Measurements from ENCODE around the gene CIDEC. TPM values are rescaled to one million over a fixed set of nuclear protein-coding genes. Genes with fewer than 3 reads are reported as not detected.

CIDEC gene
- total RNA-seq, 4 donors from 2014 or later: 0.35 to 12.4 (median 1.6) TPM; not detected in 1

DNA sequence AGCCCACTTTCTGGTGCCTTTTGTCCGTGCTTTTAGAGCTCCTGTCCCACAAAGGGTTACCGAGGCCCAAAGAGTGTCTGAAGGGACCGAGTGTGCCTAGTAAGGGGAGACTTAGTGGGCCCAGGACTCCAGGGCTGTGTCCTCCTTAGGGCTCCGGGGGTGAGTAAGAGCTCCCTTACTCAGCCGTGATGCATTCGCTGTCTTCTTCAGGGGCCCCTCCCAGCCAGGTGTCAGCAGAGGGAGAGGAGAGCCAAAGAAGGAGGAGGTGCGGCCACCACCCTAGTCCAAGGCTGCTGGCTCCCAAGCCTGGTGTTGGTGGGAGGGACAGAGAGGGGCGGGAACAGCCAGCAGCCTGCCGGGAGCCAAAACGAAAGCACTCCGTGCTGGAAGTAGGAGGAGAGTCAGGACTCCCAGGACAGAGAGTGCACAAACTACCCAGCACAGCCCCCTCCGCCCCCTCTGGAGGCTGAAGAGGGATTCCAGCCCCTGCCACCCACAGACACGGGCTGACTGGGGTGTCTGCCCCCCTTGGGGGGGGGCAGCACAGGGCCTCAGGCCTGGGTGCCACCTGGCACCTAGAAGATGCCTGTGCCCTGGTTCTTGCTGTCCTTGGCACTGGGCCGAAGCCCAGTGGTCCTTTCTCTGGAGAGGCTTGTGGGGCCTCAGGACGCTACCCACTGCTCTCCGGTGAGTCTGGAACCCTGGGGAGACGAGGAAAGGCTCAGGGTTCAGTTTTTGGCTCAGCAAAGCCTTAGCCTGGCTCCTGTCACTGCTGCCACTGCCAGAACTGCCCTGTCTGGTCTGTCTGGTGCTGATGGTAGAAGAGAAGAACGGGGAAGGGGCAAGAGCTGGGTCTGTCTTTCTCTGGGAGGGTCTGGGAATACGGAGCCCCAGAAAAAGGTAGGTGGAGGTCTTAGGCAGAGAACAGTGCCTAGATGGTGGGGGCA is 37.0 kb upstream of the CIDEC start, which contains the start of gene IL17RC:
TSS of gene IL17RC (plus strand) at position 365 of the 947 bp plus-strand sequence. CDS start at position 583, 218 bp downstream.
- TF ChIP-seq POLR2AphosphoS5 (IDR thresholded peaks at IDR 0.05) (peak; percentile 73), POLR2A (IDR thresholded peaks at IDR 0.05) (peak in 1 of 2 donors; percentile 42), EP300 (IDR thresholded peaks at IDR 0.05) (no peak)
- TF ChIP-seq, protein P1, sequence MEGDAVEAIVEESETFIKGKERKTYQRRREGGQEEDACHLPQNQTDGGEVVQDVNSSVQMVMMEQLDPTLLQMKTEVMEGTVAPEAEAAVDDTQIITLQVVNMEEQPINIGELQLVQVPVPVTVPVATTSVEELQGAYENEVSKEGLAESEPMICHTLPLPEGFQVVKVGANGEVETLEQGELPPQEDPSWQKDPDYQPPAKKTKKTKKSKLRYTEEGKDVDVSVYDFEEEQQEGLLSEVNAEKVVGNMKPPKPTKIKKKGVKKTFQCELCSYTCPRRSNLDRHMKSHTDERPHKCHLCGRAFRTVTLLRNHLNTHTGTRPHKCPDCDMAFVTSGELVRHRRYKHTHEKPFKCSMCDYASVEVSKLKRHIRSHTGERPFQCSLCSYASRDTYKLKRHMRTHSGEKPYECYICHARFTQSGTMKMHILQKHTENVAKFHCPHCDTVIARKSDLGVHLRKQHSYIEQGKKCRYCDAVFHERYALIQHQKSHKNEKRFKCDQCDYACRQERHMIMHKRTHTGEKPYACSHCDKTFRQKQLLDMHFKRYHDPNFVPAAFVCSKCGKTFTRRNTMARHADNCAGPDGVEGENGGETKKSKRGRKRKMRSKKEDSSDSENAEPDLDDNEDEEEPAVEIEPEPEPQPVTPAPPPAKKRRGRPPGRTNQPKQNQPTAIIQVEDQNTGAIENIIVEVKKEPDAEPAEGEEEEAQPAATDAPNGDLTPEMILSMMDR (IDR thresholded peaks at IDR 0.05): peak in 1 of 4 experiments; percentile 24
- H3K36me3 ChIP-seq: peaks cover 0 to 26% of the 10 kb centered on the region in 2 donors
- ATAC-seq: peak; percentile 90
- peak within 1 kb of the TSS; percentile 49 to 65 for H3K4me3 ChIP-seq
- no peaks in the 10 kb centered on the region for H3K9me3 ChIP-seq
- peaks cover 0 to 57% (median 20%) of the 10 kb centered on the region in 3 donors for H3K4me1 ChIP-seq
- peak within 1 kb of the TSS; percentile 81 to 96 (median 92) for H3K27ac ChIP-seq
- 0 to 40% methylated on average over 1 to 6 of the region's 19 CpGs for WGBS, 2 donors (ENCODE audit: low coverage in 1 of 2)
- H3K27me3 ChIP-seq: no peaks in the 10 kb centered on the region

DNA sequence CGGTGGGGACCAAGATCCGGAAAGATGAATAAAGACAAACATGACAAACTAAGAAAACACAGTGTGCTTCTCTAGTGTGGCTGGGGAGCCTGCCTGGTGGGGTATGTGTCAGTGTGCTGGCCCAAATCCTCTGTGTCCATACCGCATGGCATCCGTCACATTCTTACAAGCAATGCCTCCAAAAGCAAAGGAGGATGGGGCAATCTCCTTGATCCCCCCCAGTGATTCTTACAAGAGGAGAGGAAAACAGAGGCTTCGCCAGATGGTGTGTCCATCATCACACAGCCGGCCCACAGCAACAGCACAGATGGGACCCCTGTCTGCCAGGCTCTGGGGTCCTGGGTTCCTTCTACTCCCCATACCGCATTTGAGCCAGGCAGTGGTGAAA is 36.3 kb upstream of the CIDEC start:
- Histone ChIP-seq H3K36me3 (peaks cover 0 to 22% of the 10 kb centered on the region in 2 donors), H3K4me3 (peak overlapping the region; percentile 49 to 65), H3K27me3 (no peaks in the 10 kb centered on the region), H3K27ac (peak overlapping the region; percentile 81 to 96 (median 92)), H3K9me3 (no peaks in the 10 kb centered on the region), H3K4me1 (peaks cover 0 to 57% (median 20%) of the 10 kb centered on the region in 3 donors)
- peak; percentile 26 for ATAC-seq
- TF ChIP-seq POLR2A (IDR thresholded peaks at IDR 0.05) (no peak), POLR2AphosphoS5 (IDR thresholded peaks at IDR 0.05) (no peak)
- TF ChIP-seq, protein P1 (IDR thresholded peaks at IDR 0.05): no peak
- 11 to 47% methylated on average over 3 to 4 of the region's 7 CpGs for WGBS, 2 donors (ENCODE audit: low coverage in 1 of 2)

DNA sequence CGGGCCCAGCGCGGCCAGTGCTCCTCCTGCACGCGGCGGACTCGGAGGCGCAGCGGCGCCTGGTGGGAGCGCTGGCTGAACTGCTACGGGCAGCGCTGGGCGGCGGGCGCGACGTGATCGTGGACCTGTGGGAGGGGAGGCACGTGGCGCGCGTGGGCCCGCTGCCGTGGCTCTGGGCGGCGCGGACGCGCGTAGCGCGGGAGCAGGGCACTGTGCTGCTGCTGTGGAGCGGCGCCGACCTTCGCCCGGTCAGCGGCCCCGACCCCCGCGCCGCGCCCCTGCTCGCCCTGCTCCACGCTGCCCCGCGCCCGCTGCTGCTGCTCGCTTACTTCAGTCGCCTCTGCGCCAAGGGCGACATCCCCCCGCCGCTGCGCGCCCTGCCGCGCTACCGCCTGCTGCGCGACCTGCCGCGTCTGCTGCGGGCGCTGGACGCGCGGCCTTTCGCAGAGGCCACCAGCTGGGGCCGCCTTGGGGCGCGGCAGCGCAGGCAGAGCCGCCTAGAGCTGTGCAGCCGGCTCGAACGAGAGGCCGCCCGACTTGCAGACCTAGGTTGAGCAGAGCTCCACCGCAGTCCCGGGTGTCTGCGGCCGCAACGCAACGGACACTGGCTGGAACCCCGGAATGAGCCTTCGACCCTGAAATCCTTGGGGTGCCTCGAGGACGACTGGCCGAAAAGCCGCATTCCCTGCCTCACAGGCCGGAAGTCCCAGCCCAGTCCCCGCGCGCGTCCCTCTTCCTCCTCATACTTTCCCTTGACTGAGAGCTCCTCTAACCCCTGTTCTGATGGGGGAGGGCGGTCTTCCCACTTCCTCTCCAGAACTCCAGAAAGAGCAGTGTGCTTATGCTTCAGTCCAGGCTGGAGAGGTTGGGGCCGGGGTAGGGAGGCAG is 35.4 kb upstream of the CIDEC start:
- peaks cover 0 to 14% of the 10 kb centered on the region in 2 donors for H3K36me3 ChIP-seq
- peak; percentile 65 for ATAC-seq
- peak overlapping the region; percentile 81 to 96 (median 92) for H3K27ac ChIP-seq
- H3K4me1 ChIP-seq: peaks cover 0 to 57% (median 20%) of the 10 kb centered on the region in 3 donors
- peak overlapping the region; percentile 43 to 65 for H3K4me3 ChIP-seq
- WGBS, 2 donors (ENCODE audit: low coverage in 1 of 2): 0% methylated on average over 3 of the region's 99 CpGs; no CpG with 5 or more reads in 1 of the 2 donors
- H3K9me3 ChIP-seq: no peaks in the 10 kb centered on the region
- H3K27me3 ChIP-seq: no peaks in the 10 kb centered on the region
- TF ChIP-seq EP300 (IDR thresholded peaks at IDR 0.05) (no peak), POLR2AphosphoS5 (IDR thresholded peaks at IDR 0.05) (peak; percentile 57), POLR2A (IDR thresholded peaks at IDR 0.05) (peak in 1 of 2 donors; percentile 43)
- TF ChIP-seq, protein P1 (IDR thresholded peaks at IDR 0.05): peak in 3 of 4 experiments; percentile 65 to 77 (median 74)

DNA sequence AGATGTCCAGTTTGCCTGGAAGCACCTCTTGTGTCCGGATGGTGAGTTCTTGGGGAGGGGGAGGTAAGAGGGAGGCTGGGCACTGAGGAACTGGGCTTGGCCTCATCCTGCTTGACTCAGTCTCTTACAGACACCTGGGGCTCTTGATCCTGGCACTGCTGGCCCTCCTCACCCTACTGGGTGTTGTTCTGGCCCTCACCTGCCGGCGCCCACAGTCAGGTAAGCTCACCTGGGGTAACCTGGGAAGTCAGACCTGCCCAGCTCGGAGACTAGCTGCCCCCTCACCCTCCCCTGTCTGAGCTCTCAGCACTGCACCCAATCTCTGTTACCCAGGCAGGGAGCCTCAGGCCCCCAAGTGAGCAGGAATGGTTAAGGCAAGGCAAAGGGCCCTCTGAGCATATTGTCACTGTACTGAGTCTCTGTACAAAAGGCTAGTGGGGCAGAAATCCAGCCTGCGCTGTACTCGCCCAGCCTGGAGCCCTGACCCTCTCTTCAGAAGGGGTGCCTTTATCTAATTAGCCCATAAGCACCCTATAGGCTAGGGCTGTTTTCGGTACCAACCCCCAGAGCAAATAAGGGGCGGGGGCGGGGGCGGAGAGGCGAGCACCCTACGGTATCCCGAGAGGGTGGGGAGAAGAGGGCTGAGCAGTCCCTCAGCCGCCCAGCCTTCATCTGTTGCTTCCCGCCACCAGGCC is 34.7 kb upstream of the CIDEC start:
- Histone ChIP-seq H3K4me1 (peaks cover 0 to 57% (median 20%) of the 10 kb centered on the region in 3 donors), H3K27ac (peak overlapping the region; percentile 81 to 96 (median 92))
- WGBS, 2 donors (ENCODE audit: low coverage in 1 of 2): 0% methylated on average over 1 to 5 of the region's 15 CpGs

More for the DNA sequence above, 34.7 kb upstream of the CIDEC start:
- H3K4me3 ChIP-seq: peak overlapping the region; percentile 43 to 65
- no peaks in the 10 kb centered on the region for H3K27me3 ChIP-seq
- peaks cover 0 to 6% of the 10 kb centered on the region in 2 donors for H3K36me3 ChIP-seq
- no peak for TF ChIP-seq POLR2A (IDR thresholded peaks at IDR 0.05)
- TF ChIP-seq EP300 (IDR thresholded peaks at IDR 0.05): no peak
- TF ChIP-seq, protein P1 (IDR thresholded peaks at IDR 0.05): no peak
- no peak for TF ChIP-seq POLR2AphosphoS5 (IDR thresholded peaks at IDR 0.05)
- no peaks in the 10 kb centered on the region for H3K9me3 ChIP-seq
- ATAC-seq: no peak
